Measurements from ENCODE around the gene SLC25A52. TPM values are rescaled to one million over a fixed set of nuclear protein-coding genes. Genes with fewer than 3 reads are reported as not detected.

SLC25A52 gene
- total RNA-seq, 1 experiment from 2014 or later, result not detected

GRCh38 chr18:31798399-31798798, 37.7 kb upstream of the SLC25A52 start:
- no peak overlapping the region for H3K4me3 Mint-ChIP-seq
- peaks cover 14% of the 10 kb centered on the region for H3K4me1 Mint-ChIP-seq
- no peaks in the 10 kb centered on the region; the same call in 1 of the 2 replicates for H3K27me3 Mint-ChIP-seq (ENCODE audit: low read depth)
- peaks cover 13% of the 10 kb centered on the region for H3K9me3 Mint-ChIP-seq
- DNase-seq (ENCODE audit: low spot score) (no peak), ATAC-seq (no peak)
- TF ChIP-seq GTF2I (CRISPR knock-in tag; conservative IDR thresholded peaks at IDR 0.05), result no peak
- no peak for TF ChIP-seq NR2C2 (CRISPR knock-in tag; IDR thresholded peaks at IDR 0.05)
- no peak for TF ChIP-seq SMAD3 (CRISPR knock-in tag; IDR thresholded peaks at IDR 0.05; ENCODE audit: borderline replicate concordance)
- TF ChIP-seq GRHL2 (CRISPR knock-in tag; IDR thresholded peaks at IDR 0.05; ENCODE audit: insufficient replicate concordance, severe bottlenecking), result no peak
- no peak for TF ChIP-seq MAX (CRISPR knock-in tag; IDR thresholded peaks at IDR 0.05)
- TF ChIP-seq USF2 (CRISPR knock-in tag; IDR thresholded peaks at IDR 0.05), result no peak
- TF ChIP-seq ZNF263 (CRISPR knock-in tag; IDR thresholded peaks at IDR 0.05; ENCODE audit: low read depth), result no peak
- POLR2A ChIA-PET, result no interaction called here
- H3K36me3 Mint-ChIP-seq, result peaks cover 11% of the 10 kb centered on the region
- no peak overlapping the region for H3K27ac Mint-ChIP-seq
- CTCF ChIA-PET, result no interaction called here

- ChIA-PET CTCF (no interaction called here), POLR2A (no interaction called here)
- H3K4me1 Mint-ChIP-seq, result peaks cover 16% of the 10 kb centered on the region
- peaks cover 11% of the 10 kb centered on the region for H3K36me3 Mint-ChIP-seq
- no peak for TF ChIP-seq ZNF512 (CRISPR knock-in tag; IDR thresholded peaks at IDR 0.05; ENCODE audit: borderline replicate concordance)
- 0 out of 2 replicates have a peak, but pooled peaks have one; percentile 44 for TF ChIP-seq ZNF121 (CRISPR knock-in tag; IDR thresholded peaks at IDR 0.05)
- H3K27ac Mint-ChIP-seq, result no peak overlapping the region
- no peaks in the 10 kb centered on the region for H3K27me3 Mint-ChIP-seq (ENCODE audit: low read depth)
- ATAC-seq (no peak), DNase-seq (ENCODE audit: low spot score) (no peak)
- H3K9me3 Mint-ChIP-seq, result peaks cover 11% of the 10 kb centered on the region
- H3K4me3 Mint-ChIP-seq, result no peak overlapping the region
Observed at GRCh38 chr18:31795747-31796146, 35.1 kb upstream of the SLC25A52 start.

- no peaks in the 10 kb centered on the region for H3K27me3 Mint-ChIP-seq (ENCODE audit: low read depth)
Observed at GRCh38 chr18:31793531-31793930, 32.9 kb upstream of the SLC25A52 start.

More at GRCh38 chr18:31793531-31793930, 32.9 kb upstream of the SLC25A52 start:
- Mint-ChIP-seq H3K36me3 (peaks cover 11% of the 10 kb centered on the region), H3K27ac (no peak overlapping the region), H3K9me3 (peaks cover 18% of the 10 kb centered on the region), H3K4me1 (peaks cover 25% of the 10 kb centered on the region), H3K4me3 (no peak overlapping the region)
- TF ChIP-seq JUN (CRISPR knock-in tag; IDR thresholded peaks at IDR 0.05), result no peak
- TF ChIP-seq PRRX2 (CRISPR knock-in tag; IDR thresholded peaks at IDR 0.05), result no peak
- no peak for TF ChIP-seq GRHL2 (CRISPR knock-in tag; IDR thresholded peaks at IDR 0.05; ENCODE audit: insufficient replicate concordance, severe bottlenecking)
- no peak for TF ChIP-seq ZSCAN18 (CRISPR knock-in tag; IDR thresholded peaks at IDR 0.05)
- no peak for TF ChIP-seq E2F4 (CRISPR knock-in tag; IDR thresholded peaks at IDR 0.05; ENCODE audit: borderline replicate concordance, low read depth)
- no peak for TF ChIP-seq HMGA2 (CRISPR knock-in tag; IDR thresholded peaks at IDR 0.05)
- TF ChIP-seq NFYB (CRISPR knock-in tag; conservative IDR thresholded peaks at IDR 0.05; ENCODE audit: low read depth), result no peak
- TF ChIP-seq ZNF512 (CRISPR knock-in tag; IDR thresholded peaks at IDR 0.05; ENCODE audit: borderline replicate concordance), result no peak
- TF ChIP-seq RELA (CRISPR knock-in tag; IDR thresholded peaks at IDR 0.05; ENCODE audit: borderline replicate concordance), result no peak
- TF ChIP-seq ARID4B (CRISPR knock-in tag; IDR thresholded peaks at IDR 0.05; ENCODE audit: borderline replicate concordance), result no peak
- TF ChIP-seq SMAD4 (CRISPR knock-in tag; IDR thresholded peaks at IDR 0.05), result no peak
- DNase-seq (ENCODE audit: low spot score) (no peak), ATAC-seq (no peak)
- ChIA-PET POLR2A (no interaction called here), CTCF (no interaction called here)

Data from WTC11 (cell line).